Keratinocyte (primary cell): ENCODE results near the gene RAB13. TPM values are rescaled to one million over a fixed set of nuclear protein-coding genes. Genes with fewer than 3 reads are reported as not detected.

Experiments
- DNase-seq: peaks from one replicate; pipeline ENCODE4 v3.0.0-alpha.2; 2011; ENCODE audit warnings: low read depth, missing footprints, low spot score
- FAIRE-seq: peaks from 2 replicates; lab custom pipeline; 2011; peaks lifted over from hg19 to GRCh38; lab: Jason Lieb, UNC
- H2AFZ ChIP-seq: 2 replicates; pipeline ENCODE4 v1.6.0; 2012; ENCODE audit warnings: low read length, control low read depth, inconsistent platforms; ENCODE audit not compliant: control insufficient read depth
- H3K27ac ChIP-seq: 2 replicates; pipeline ENCODE4 v1.5.1; 2011; ENCODE audit warnings: low read length; ENCODE audit not compliant: control insufficient read depth, insufficient read depth
- H3K27me3 ChIP-seq: 3 replicates; pipeline ENCODE4 v1.6.0; 2011; ENCODE audit warnings: low read length; ENCODE audit not compliant: control insufficient read depth, insufficient read depth; ENCODE audit errors: extremely low read depth
- H3K36me3 ChIP-seq, 2 experiments: 2 replicates in 1 of 2; 3 replicates in 1 of 2; pipeline ENCODE4 v1.5.1; 2011; ENCODE audit warnings: low read length in 2 of 2, mild to moderate bottlenecking in 1 of 2; ENCODE audit not compliant: control insufficient read depth in 2 of 2, insufficient read depth in 2 of 2; ENCODE audit errors: extremely low read depth in 1 of 2
- H3K4me1 ChIP-seq: 3 replicates; pipeline ENCODE4 v1.5.1; 2011; ENCODE audit warnings: low read length; ENCODE audit not compliant: control insufficient read depth, insufficient read depth; ENCODE audit errors: extremely low read depth
- H3K4me2 ChIP-seq: 3 replicates; pipeline ENCODE4 v1.6.0; 2011; ENCODE audit warnings: low read depth, low read length; ENCODE audit not compliant: control insufficient read depth, insufficient read depth; ENCODE audit errors: extremely low read depth
- H3K4me3 ChIP-seq, 3 experiments: fragments of 200-600 bp in 1 of 3; sonication (generic) in 1 of 3; 2 replicates in 2 of 3; 3 replicates in 1 of 3; pipeline ENCODE4 v1.5.1; 2011 to 2016; ENCODE audit warnings: low read length in 3 of 3, mild to moderate bottlenecking in 3 of 3, control low read depth in 2 of 3, inconsistent platforms in 1 of 3, low read depth in 1 of 3, mixed read lengths in 1 of 3, mixed run types in 1 of 3, moderate library complexity in 1 of 3; ENCODE audit not compliant: control insufficient read depth in 2 of 3, insufficient read depth in 2 of 3; ENCODE audit errors: extremely low read depth in 1 of 3
- H3K79me2 ChIP-seq: 2 replicates; pipeline ENCODE4 v1.6.0; 2012; ENCODE audit warnings: low read length; ENCODE audit not compliant: control insufficient read depth, insufficient read depth
- H3K9ac ChIP-seq: 3 replicates; pipeline ENCODE4 v1.6.0; 2011; ENCODE audit warnings: low read length; ENCODE audit not compliant: control insufficient read depth, insufficient read depth; ENCODE audit errors: extremely low read depth
- H3K9me1 ChIP-seq: 3 replicates; pipeline ENCODE4 v1.6.0; 2011; ENCODE audit warnings: low read length; ENCODE audit not compliant: control insufficient read depth, insufficient read depth; ENCODE audit errors: extremely low read depth
- H3K9me3 ChIP-seq: 2 replicates; pipeline ENCODE4 v1.5.1; 2012; ENCODE audit warnings: low read depth, low read length; ENCODE audit not compliant: control insufficient read depth
- H4K20me1 ChIP-seq: 3 replicates; pipeline ENCODE4 v1.6.0; 2011; ENCODE audit warnings: low read length; ENCODE audit not compliant: control insufficient read depth, insufficient read depth; ENCODE audit errors: extremely low read depth
- CTCF ChIP-seq, 3 experiments: IDR thresholded peaks in 1 of 3; conservative IDR thresholded peaks in 1 of 3; optimal IDR thresholded peaks in 1 of 3; 2 replicates in 2 of 3; 3 replicates in 1 of 3; pipeline versions ENCODE3 to v1.5.1; 2011; ENCODE audit warnings: low read length in 3 of 3, mild to moderate bottlenecking in 3 of 3, moderate library complexity in 2 of 3, control low read depth in 1 of 3, inconsistent platforms in 1 of 3; ENCODE audit not compliant: insufficient read depth in 2 of 3; ENCODE audit errors: extremely low read depth in 1 of 3
- EZH2 ChIP-seq: IDR thresholded peaks from one replicate; pipeline ENCODE4 v1.6.1; 2012; ENCODE audit warnings: inconsistent platforms, mild to moderate bottlenecking, low read length, moderate library complexity
- dilution Hi-C: fragments of 300-500 bp; cut with MboI; formaldehyde crosslinking; loops from one replicate; pipeline ENCODE4 v1.7.0; 2020; ENCODE audit warnings: low sequenced_read_pairs; ENCODE audit not compliant: extremely low pct_ligation_motif_present
- polyA plus RNA-seq, 5 experiments: library from polyadenylated mRNA; depleted of rRNA in 3 of 5; stranded (reverse) in 3 of 5; stranded (forward) in 1 of 5; unstranded in 1 of 5; fragments of >200 nt; gene quantifications; 1 replicate in 1 of 5; 2 replicates in 3 of 5; 3 replicates in 1 of 5; pipeline versions ENCODE4 v1.2.1 to v1.2.3, GENCODE V29; 2011 to 2012; ENCODE audit warnings: missing spikeins in 2 of 5, low read depth in 1 of 5, low replicate concordance in 1 of 5

Gene RAB13
- polyA plus RNA-seq, 1 donor (not counting 4 experiments of a cell fraction or from before 2014, with no cell fraction given): 87.1 TPM

- peaks cover 9 to 22% of the 10 kb centered on the region in 2 experiments for H3K36me3 ChIP-seq
- H3K79me2 ChIP-seq: peaks cover 21% of the 10 kb centered on the region
- dilution Hi-C loops: no loop called here
- H2AFZ ChIP-seq: no peak overlapping the region
- no peaks in the 10 kb centered on the region for H3K9me1 ChIP-seq
- FAIRE-seq: no peak
- peak overlapping the region; percentile 90 to 99 (median 98) for H3K4me3 ChIP-seq
- no peaks in the 10 kb centered on the region for H3K27me3 ChIP-seq
- H4K20me1 ChIP-seq: no peaks in the 10 kb centered on the region
- H3K4me1 ChIP-seq: peaks cover 17% of the 10 kb centered on the region
- no peaks in the 10 kb centered on the region for H3K9me3 ChIP-seq
- peak overlapping the region; percentile 98 for H3K9ac ChIP-seq
- H3K4me2 ChIP-seq: peak overlapping the region; percentile 98
- no peak for DNase-seq
- peak overlapping the region; percentile 96 for H3K27ac ChIP-seq
- TF ChIP-seq CTCF (optimal IDR thresholded peaks at IDR 0.05 in 1 of 3, IDR thresholded peaks at IDR 0.05 in 1 of 3, conservative IDR thresholded peaks at IDR 0.05 in 1 of 3; ENCODE audit: extremely low read depth in 1 of 3, insufficient read depth in 2 of 3, low read length in 3 of 3) (no peak), EZH2 (no peak)
Measured at GRCh38 chr1:153991806-153992205, 5.7 kb upstream of the RAB13 start.

- Histone ChIP-seq H3K27me3 (no peaks in the 10 kb centered on the region), H3K4me2 (peak overlapping the region; percentile 98), H3K9ac (peak overlapping the region; percentile 98), H3K36me3 (peaks cover 9 to 22% of the 10 kb centered on the region in 2 experiments), H4K20me1 (no peaks in the 10 kb centered on the region), H3K4me3 (peak overlapping the region; percentile 90 to 99 (median 98)), H3K9me3 (no peaks in the 10 kb centered on the region), H2AFZ (no peak overlapping the region), H3K4me1 (peaks cover 22% of the 10 kb centered on the region), H3K27ac (peak overlapping the region; percentile 96), H3K9me1 (no peaks in the 10 kb centered on the region), H3K79me2 (peaks cover 21% of the 10 kb centered on the region)
- TF ChIP-seq CTCF (optimal IDR thresholded peaks at IDR 0.05 in 1 of 3, IDR thresholded peaks at IDR 0.05 in 1 of 3, conservative IDR thresholded peaks at IDR 0.05 in 1 of 3; ENCODE audit: extremely low read depth in 1 of 3, insufficient read depth in 2 of 3, low read length in 3 of 3) (no peak), EZH2 (no peak)
- DNase-seq (no peak), FAIRE-seq (no peak)
- dilution Hi-C loops: no loop called here
Measured at GRCh38 chr1:153991151-153991630, 5.1 kb upstream of the RAB13 start.
